Medulla oblongata (tissue), 1 donor: Measurements from ENCODE around the gene GCH1.
A peak's percentile ranks its signal among the peaks of the same experiment; 100 is the strongest.
"Not testable (repeated sequence)": the region's sequence is repeated elsewhere in the genome, so short reads cannot be mapped to it uniquely, and the experiment has no call there.

ENCODE experiments used
- DNase-seq: peaks from one replicate; pipeline ENCODE4 v3.0.0-alpha.2; 2015; ENCODE audit errors: extremely low spot score

The GCH1 gene

DNA sequence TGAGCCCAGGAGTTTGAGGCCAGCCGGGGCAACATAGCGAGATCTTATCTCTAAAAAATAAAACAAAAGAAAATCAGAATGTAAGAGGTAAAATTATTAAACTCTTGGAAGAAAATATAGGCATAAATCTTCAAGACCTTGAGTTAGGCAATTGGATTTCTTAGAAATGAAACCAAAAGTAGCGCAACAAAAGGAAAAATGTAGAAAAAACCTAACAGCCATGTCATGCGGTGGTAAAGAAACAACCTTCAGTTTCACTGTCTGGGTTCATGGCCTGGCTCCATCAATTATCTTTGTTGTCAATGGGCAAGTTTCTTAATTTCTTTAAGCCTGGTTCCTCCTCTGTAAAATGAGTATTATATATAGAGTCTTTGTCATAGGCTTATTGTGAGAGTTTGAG, 5.6 kb upstream of the GCH1 start:
- DNase-seq = no peak

DNA sequence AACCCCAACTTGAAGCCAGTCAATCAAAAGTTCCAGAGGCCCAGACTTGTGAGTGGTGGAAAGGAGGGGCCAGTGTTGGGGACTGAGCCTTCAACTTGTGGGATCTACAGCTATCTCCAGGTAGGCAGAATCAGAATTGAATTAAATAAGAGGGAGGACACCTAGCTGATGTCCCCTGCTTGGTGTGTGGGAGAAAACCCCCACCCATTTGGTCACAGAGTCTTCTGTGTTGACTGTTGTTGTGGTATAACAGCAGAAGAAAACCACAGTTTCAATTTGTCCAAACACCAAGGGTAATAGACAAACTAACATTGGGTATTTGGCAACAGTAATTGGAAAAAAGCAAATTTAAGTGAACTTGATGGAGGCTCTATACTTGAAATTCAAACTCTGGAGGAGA, 3.4 kb upstream of the GCH1 start:
- DNase-seq = no peak

DNA sequence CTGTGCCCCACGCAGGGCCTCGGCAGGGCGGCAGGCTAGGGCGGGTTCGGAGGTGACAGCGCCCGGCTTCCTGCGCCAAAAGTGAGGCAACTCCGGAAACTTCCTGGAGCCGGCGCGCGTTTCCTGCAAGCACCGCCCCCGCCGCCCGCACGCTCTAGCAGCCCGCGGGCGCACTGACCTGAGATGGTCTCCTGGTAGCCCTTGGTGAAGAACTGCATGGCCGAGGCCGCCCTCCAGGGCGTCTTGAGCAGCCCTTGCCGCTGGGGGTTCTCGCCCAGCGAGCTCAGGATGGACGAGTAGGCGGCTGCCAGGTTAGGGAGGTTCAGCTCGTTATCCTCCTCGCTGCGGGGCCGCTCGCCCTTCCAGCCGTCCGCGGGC, 494 bp downstream of the GCH1 start:
- no peak for DNase-seq

DNA sequence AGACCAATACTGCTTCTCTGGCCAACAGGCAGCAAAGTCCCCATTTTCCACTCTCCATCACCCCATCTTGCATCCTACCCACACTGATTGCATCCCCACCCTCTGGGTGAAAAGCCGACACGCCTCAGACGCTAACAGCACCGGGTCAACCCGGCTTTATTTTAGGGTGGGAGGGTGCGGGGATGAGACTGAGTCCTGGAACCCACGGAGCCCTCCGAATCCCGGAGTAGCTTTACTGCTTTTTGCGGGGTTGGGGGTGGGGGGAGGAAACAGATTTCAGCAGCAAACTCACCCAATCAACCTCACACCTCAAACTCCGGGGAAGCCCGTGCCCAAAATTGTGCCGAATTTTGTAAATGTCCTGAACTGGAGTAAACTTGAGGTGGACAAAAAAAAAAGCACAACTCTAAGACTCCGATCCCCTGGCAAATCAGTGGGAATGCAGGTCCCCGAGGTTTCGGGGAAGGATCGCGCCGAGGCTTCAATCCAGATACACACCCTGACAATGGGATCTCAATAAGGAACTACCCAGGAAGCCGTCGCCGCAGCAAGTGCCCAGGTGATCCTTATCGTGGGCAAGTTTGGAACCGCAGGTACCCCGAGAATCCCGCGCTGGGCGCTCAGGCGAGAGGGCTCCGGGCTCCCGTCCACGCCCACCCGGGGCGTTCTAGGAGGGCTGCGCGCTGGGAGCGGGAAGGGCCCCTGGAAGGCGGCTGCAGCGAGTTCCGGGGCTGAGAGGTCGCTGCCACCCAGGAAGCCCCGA, 1.1 kb downstream of the GCH1 start:
- no peak for DNase-seq

DNA sequence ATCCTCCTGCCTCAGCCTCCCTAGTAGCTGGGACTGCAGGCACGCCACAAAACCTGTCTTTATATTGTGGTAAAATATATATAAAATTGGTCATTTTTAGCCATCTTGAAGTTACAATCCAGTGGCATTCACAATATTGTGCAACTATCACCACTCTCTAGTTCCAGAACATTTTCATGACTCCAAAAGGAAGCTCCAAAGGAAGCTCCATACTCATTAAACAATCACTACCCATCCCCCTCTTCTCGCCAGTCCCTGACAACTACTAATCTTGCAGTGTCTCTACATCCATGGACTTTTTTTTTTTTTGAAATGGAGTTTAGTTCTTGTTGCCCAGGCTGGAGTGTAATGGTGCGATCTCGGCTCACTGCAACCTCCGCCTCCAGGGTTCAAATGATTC, 3.1 kb downstream of the GCH1 start:
- no peak for DNase-seq

DNA sequence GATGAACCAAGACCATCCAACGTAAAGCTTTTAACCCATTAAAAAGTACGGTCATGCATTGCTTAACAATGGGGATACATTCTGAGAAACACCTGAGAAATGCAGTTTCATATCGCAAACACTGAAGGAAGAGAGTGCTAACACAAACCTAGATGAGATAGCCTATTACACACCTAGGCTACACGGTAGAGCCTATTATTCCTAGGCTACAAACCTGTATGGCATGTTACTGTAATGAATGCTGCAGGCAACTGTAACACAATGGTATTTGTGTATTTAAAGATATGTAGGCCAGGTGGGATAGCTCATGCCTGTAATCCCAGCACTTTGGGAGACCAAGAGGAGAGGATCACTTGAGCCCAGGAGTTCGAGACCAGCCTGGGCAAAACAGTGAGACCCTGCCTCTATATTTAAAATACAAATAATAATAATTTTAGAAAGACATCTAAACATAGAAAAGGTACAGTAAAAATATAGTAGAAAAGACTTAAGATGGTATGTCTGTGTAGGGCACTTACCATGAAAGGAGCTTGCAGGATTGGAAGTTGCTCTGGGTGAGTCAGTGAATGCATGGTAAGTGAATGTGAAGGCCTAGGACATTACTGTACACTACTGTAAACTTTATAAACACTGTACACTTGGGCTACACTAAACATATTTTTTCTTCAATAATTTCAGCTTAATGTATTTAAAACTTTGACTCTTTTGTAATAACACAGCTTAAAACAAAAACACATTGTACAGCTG, 4.6 kb downstream of the GCH1 start:
- DNase-seq = not testable (repeated sequence)

DNA sequence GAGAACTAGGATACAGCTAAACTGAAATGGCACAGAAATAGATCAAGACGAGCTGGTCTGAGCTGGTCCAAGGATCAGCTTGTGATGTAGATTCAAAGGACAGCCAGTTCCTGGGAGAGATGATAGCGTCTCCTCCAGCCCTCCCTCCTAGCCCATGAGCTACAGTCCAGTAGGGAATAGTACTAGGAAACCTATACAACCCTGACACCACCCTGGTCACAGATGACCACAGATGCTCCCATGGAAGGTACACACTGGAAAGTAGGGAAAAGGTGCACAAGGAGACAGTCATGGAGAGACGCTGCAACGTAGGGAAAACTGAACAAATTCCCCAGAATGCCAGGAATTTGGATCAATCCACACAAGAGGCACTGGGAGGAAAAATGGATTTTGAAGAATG, 6.9 kb downstream of the GCH1 start:
- no peak for DNase-seq

DNA sequence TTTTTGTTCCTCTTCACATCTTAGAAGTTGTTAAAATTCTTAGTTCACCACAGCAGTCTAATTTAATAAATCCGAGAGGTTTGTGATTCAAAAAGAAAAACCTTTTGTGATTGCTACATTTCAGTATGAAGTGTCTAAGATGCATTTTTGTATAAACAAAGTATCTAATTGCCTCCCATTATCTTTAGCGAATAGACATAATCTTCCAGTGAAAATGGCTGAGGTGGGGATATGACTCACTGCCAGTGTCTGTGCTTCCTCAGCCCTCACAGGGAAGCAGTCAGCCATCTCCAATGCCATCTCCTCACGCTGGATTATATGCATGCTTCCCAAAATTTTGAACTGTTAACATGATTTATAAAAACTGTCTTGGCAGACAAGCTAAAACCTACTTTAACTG, 7.6 kb downstream of the GCH1 start:
- no peak for DNase-seq

DNA sequence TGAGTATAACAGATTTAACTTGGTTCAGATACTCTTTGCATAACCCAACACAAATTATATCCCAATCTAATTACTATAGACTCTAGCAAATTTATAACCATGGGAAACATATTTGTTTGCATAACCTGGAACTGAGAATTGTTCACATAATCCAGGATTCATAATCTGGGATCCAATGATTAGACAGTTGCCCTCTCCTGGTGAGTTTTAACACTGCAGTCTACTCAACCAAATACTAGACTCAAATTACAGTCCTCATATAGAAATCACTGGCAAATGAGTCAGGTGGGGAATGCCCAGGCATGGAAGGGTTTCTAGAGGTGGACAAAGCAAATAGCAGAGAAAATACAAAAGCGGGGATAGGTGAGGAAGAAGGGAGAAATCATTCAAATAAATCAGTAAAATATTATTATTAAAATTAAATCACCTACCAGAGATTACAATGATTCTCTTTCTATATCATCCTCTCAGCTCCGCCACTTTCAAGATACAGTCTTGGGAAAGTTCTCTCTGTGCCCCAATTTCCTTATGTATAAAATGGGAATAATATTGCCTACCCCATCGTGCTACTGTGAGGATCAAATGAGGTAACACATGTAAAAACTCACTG, 9.4 kb downstream of the GCH1 start:
- peak; percentile 37 for DNase-seq

DNA sequence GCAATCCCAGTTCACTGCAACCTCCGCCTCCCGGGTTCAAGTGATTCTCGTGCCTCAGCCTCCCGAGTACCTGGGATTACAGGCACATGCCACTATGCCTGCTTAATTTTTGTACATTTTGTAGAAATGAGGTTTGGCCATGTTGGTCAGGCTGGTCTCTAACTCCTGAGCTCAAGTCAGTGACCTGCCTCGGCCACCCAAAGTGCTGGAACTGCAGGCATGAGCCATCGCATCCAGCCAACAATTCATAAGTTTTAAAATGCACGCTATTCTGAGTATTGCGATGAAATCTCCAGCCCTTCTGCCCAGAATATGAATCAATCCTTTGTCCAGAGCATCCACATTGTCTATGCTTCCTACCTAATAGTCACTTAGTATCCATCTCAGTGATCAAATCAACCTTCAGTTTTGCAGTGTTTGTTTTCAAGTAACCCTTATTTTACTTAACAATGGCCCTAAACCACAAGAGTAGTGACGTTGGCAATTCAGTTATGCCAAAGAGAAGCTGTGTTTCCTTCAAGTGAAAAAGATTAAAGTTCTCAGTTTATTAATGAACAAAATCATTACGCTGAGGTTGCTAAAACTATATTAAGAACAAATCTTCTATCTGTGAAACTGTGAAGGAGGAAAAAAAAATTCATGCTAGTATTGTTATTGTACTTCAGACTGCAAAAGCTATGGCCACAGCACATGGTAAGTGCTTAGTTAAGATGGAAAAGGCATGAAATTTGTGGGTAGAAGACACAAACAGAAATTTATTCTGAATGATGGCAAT, 11.0 kb downstream of the GCH1 start:
- no peak for DNase-seq

DNA sequence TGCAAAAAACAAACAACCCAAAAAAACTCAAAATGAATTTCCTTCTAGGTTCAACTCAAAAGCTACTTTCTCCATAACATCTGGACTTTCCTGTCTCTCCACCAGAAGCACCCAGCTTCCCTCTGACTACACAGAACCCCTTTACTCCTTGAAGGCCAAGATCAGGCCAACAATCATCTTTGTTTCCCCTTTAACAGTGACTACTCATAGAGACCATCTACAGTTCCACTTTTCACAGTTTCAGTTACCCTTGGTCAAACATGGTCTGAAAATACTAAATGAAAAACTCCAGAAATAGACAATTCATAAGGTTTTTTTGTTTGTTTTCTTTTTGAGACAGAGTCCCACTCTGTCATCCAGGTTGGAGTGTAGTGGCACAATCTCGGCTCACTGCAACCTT, 11.8 kb downstream of the GCH1 start:
- DNase-seq = peak; percentile 55

DNA sequence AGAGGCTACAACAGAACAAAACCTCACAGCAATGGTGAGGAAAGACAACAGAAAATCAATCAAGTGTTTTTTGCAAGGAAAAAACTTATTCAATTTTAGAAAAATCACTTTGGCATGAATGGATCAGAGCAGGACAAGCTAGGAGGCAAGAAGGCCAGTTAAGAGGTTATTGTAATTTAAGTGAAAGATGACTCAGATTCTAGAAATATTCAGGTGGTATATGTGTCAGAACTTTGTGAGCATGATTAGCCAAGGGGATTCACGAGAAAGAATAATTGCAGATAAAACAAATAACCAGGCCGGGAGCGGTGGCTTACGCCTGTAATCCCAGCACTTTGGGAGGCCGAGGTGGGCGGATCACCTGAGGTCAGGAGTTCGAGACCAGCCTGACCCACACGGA, 12.7 kb downstream of the GCH1 start:
- no peak for DNase-seq

DNA sequence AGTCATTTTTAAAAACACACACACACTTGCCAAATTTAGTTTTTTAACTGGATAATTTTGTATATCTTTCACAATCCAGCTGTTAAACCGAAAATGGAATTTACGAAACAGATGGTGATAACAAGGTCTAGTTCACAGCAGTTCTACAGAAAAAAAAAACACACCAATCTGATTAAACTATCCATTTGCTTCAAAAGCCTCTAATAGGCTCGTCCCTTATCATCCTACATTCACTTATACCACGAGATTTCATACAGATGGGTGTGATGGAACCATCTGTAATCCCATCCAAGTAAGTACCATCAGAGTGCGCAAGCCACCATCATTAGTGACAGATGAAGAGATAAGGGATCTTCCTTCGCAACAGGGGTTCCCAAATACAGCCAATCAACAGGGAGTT, 20.1 kb downstream of the GCH1 start:
- no peak for DNase-seq

DNA sequence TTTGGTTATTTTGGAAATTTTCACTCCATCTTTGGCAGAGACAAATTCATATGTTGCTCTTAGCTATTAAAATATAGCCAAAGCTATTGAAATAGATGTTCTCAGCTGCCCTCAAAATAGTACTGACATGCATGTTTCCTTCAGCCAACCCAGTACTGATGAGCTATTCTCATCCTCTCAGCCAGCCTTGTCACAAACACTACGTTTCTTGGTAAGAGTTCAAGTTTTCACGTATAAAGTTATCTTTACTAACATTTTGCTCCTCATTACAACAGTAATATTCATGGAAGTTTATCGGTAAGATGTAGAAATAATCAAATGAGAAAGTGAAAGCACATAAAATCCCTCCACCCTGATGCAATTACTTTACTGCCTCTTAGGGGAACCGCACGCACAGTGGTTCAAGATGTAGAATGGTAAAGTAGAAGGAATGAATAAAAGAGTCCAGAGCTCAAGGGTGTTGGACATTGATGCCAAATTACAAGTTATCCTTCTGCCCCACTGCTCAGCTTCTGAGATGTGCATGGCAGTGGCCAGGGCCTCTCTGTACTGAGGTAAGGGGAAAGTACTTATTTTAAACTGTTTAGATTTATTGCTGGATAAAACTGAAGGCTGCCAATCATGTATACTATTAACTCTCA, 20.7 kb downstream of the GCH1 start:
- peak; percentile 51 for DNase-seq

DNA sequence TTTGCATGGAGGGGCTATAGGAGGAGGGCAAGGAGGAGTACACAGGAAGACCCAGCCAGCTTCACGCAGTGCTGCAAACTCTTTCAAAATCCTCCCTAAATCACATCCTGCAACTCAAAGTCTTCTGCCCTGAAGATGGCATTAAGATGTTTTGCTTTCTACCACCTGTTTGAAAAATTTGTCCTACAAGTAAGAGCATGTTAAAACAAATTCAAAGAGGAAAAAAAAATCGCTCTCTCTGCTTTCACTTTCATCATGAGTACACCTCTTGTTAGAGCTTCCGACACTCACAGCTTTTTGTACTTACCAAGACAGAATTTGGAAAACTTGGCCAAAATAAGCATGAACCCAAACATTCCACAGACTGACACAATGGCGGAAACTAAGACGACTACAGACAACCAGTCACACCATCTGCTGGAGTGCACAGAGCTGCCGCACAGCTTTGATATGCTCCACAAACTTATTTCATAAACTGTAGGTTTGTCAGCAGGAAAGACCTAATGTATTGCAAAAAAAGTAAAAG, 21.3 kb downstream of the GCH1 start:
- peak; percentile 62 for DNase-seq

DNA sequence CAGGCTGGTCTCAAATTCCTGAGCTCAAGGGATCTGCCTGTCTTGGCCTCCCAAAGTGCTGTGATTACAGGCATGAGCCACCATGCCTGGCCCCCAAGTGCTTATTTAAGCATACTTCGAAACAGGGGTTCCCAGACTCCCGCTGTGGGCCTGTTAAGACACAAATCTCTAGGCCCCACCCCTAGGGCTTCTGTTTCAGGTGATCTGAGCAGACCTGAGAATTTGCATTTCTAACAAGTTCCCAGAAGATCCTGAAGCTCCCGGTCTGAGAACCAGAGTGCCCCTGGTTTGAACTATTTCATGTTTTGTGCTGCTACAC, 25.0 kb downstream of the GCH1 start:
- no peak for DNase-seq

DNA sequence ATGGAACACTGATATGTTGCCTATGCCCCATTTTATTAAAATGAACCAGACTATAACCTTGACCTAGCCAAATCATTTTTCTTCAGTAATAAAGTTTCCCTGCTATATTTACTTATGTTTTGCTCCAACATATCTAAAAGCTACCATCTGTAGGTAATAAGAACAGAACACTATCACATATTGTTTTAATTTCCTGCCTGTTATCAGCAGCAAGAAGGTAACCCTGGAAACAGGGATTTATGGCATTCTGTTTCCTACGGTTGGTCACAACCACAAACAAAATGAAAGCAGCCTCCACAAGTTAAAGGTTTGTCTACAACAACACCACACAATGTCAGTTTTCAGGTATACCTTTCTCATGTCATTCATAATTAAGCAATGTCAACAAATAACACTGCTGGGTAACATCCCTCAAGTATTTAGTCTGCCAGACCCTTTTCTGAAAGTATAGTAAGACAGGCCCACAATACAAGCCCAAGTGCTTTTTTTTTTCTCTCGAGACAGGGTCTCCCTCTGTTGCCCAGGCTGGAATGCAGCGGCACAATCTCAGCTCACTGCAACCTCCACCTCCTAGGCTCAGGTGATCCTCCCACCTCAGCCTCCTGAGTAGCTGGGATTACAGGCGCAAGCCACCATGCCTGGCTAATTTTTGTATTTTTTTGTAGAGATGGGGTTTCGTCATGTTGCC, 25.5 kb downstream of the GCH1 start:
- DNase-seq = no peak

DNA sequence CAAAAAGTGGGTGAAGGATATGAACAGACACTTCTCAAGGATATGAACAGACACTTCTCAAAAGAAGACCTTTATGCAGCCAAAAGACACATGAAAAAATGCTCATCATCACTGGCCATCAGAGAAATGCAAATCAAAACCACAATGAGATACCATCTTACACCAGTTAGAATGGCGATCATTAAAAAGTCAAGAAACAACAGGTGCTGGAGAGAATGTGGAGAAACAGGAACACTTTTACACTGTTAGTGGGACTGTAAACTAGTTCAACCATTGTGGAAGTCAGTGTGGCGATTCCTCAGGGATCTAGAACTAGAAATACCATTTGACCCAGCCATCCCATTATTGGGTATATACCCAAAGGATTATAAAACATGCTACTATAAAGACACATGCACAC, 27.0 kb downstream of the GCH1 start:
- not testable (repeated sequence) for DNase-seq

DNA sequence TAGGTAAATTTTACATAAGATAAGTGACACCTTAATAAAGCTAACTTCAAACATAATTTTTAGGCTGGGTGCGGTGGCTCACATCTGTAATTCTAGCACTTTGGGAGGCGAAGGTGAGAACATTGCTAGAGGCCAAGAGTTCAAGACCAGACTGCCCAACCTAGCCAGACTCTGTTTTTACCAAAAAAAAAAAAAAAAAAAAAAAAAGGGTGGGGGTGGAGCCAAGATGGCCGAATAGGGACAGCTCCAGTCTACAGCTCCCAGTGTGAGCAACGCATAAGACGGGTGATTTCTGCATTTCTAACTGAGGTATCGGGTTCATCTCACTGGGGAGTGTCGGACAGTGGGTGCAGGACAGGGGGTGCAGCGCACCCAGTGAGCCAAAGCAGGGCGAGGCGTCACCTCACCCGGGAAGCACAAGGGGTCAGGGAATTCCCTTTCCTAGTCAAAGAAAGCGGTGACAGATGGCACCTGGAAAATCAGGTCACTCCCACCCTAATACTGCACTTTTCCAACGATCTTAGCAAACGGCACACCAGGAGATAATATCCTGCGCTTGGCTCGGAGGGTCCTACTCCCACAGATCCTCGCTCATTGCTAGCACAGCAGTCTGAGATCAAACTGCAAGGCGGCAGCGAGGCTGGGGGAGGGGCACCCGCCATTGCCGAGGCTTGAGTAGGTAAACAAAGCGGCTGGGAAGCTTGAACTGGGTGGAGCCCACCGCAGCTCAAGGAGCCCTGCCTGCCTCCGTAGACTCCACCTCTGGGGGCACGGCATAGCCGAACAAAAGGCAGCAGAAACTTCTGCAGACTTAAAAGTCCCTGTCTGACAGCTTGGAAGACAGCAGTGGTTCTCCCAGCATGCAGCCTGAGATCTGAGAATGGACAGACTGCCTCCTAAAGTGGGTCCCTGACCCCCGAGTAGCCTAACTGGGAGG, 32.2 kb downstream of the GCH1 start:
- not testable (repeated sequence) for DNase-seq

DNA sequence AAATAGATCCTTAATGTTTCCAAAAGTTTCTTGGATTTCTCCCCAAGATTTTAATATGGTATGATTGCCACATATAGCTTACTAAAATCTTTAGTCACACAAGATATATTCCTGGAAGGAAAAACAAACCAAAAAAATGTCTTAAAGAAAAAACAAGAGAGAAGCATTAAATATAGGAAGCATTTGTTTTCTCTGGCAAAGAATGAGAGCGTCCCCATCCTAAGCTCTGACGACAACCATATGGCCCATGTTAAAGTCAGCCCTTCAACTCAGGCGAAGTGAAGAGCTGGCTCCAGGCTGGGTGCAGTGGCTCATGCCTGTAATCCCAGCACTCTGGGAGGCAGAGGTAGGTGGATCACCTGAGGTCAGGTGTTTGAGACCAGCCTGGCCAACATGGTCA, 35.6 kb downstream of the GCH1 start:
- DNase-seq = no peak
